AG09309 (cell line): ENCODE measurements around the gene KATNB1.
"Not testable (repeated sequence)": the region's sequence is repeated elsewhere in the genome, so short reads cannot be mapped to it uniquely, and the experiment has no call there.

Source experiments
- DNase-seq: peaks from one replicate; pipeline ENCODE4 v3.0.0-alpha.2; 2010; ENCODE audit warnings: low read depth
- H3K4me3 ChIP-seq: 2 replicates; pipeline ENCODE4 v1.5.1; 2011; ENCODE audit warnings: mild to moderate bottlenecking, low read depth, low read length, moderate library complexity; ENCODE audit not compliant: control insufficient read depth
- CTCF ChIP-seq: IDR thresholded peaks from 2 replicates; pipeline ENCODE4 v1.5.1; 2011; ENCODE audit warnings: mild to moderate bottlenecking, low read depth, low read length, inconsistent platforms; ENCODE audit not compliant: insufficient read depth, control insufficient read depth; ENCODE audit errors: missing control alignments

KATNB1 gene

GRCh38 chr16:57708168-57708567, 27.4 kb upstream of the KATNB1 start:
- no peak overlapping the region for H3K4me3 ChIP-seq
- DNase-seq: no peak
- no peak for TF ChIP-seq CTCF

- no peak for DNase-seq
- H3K4me3 ChIP-seq: no peak overlapping the region
- TF ChIP-seq CTCF: no peak
Measured at GRCh38 chr16:57709663-57710062, 25.9 kb upstream of the KATNB1 start.

- TF ChIP-seq CTCF: no peak
- DNase-seq: no peak
Measured at GRCh38 chr16:57711346-57711745, 24.2 kb upstream of the KATNB1 start.

GRCh38 chr16:57711993-57712392, 23.6 kb upstream of the KATNB1 start:
- no peak for DNase-seq
- H3K4me3 ChIP-seq: no peak overlapping the region
- TF ChIP-seq CTCF: no peak

More at GRCh38 chr16:57711346-57711745, 24.2 kb upstream of the KATNB1 start:
- H3K4me3 ChIP-seq: no peak overlapping the region

GRCh38 chr16:57712569-57712968, 23.0 kb upstream of the KATNB1 start:
- H3K4me3 ChIP-seq: not testable (repeated sequence)

GRCh38 chr16:57713596-57713995, 22.0 kb upstream of the KATNB1 start:
- no peak for DNase-seq

More at GRCh38 chr16:57712569-57712968, 23.0 kb upstream of the KATNB1 start:
- DNase-seq: not testable (repeated sequence)

GRCh38 chr16:57714047-57714446, 21.5 kb upstream of the KATNB1 start:
- TF ChIP-seq CTCF: no peak
- DNase-seq: no peak
- no peak overlapping the region for H3K4me3 ChIP-seq

More at GRCh38 chr16:57713596-57713995, 22.0 kb upstream of the KATNB1 start:
- no peak for TF ChIP-seq CTCF
- no peak overlapping the region for H3K4me3 ChIP-seq
